Measurements from ENCODE around the gene CMTM5.

The CMTM5 gene

GRCh38 chr14:23428686-23429495 lies 52.0 kb downstream of the CMTM5 start:
- Histone ChIP-seq H3K4me1 (no peaks in the 10 kb centered on the region), H3K27ac (no peak overlapping the region), H3K36me3 (no peaks in the 10 kb centered on the region), H3K9me3 (no peaks in the 10 kb centered on the region), H3K27me3 (peaks cover 0 to 7% of the 10 kb centered on the region in 2 donors), H3K4me3 (no peak overlapping the region)
- DNase-seq, result peak in 1 of 2 donors; percentile 38
- no peak for TF ChIP-seq CTCF (IDR thresholded peaks at IDR 0.05)
- intact Hi-C loops (cut with DNase I; ENCODE audit: low total_unique reads), result no loop called here
